HG03460 (cell line): ENCODE data around the gene C1QL1.

ENCODE experiments used
- ATAC-seq: cut with Tn5 transposase; IDR thresholded peaks from one replicate; pipeline ENCODE4 v1.9.1; 2021; ENCODE audit not compliant: unreplicated experiment

Gene C1QL1

GRCh38 chr17:44915862-44916780, 52.0 kb downstream of the C1QL1 start:
- no peak for ATAC-seq

GRCh38 chr17:44915321-44915726, 52.8 kb downstream of the C1QL1 start, which contains the start of gene GFAP:
Gene GFAP (minus strand): TSS chr17:44915500. CDS start chr17:44915486, 14 bp downstream.
- no peak for ATAC-seq

GRCh38 chr17:44914698-44915271, 53.3 kb downstream of the C1QL1 start:
- no peak for ATAC-seq

- no peak for ATAC-seq
Observed at GRCh38 chr17:44914148-44914547, 54.0 kb downstream of the C1QL1 start.

GRCh38 chr17:44913676-44914075, 54.4 kb downstream of the C1QL1 start:
- ATAC-seq: no peak

GRCh38 chr17:44912763-44913544, 55.1 kb downstream of the C1QL1 start:
- no peak for ATAC-seq

- ATAC-seq: no peak
Observed at GRCh38 chr17:44911133-44912001, 56.7 kb downstream of the C1QL1 start.

- ATAC-seq: no peak
Observed at GRCh38 chr17:44910231-44911106, 57.6 kb downstream of the C1QL1 start.
